Measurements from ENCODE around the gene THSD7B.

- TF ChIP-seq CTCF (IDR thresholded peaks at IDR 0.05) (no peak), EZH2phosphoT487 (IDR thresholded peaks at IDR 0.05) (peak; percentile 78), EZH2 (IDR thresholded peaks at IDR 0.05) (peak; percentile 89)
These were observed 691 bp upstream of the THSD7B start for GRCh38 chr2:136764452-136765255.

All from neural progenitor cell (in vitro differentiated cells).